GM19035 (cell line): Measurements from ENCODE around the gene C12orf42.
A peak's percentile ranks its signal among the peaks of the same experiment; 100 is the strongest.

Experiments used
- ATAC-seq: cut with Tn5 transposase; IDR thresholded peaks from one replicate; pipeline ENCODE4 v1.9.1; 2021; ENCODE audit not compliant: unreplicated experiment

The C12orf42 gene

DNA sequence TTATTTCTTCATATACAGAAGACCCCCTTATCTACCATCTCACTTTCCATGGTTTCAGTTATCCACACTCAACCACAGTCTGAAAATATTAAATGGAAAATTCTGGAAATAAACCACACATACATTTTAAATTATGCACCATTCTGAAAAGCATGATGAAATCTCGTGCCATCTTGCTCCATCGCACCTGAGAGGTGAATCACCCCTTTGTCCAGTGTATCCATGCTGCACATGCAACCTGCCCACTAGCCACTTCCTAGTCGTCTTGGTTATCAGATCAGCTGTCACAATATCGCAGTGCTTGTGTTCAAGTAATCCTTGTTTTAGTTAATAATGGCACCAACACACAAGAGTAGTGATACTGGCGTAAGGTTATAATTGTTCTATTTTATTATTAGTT, 145.7 kb downstream of the C12orf42 start:
- ATAC-seq: no peak

DNA sequence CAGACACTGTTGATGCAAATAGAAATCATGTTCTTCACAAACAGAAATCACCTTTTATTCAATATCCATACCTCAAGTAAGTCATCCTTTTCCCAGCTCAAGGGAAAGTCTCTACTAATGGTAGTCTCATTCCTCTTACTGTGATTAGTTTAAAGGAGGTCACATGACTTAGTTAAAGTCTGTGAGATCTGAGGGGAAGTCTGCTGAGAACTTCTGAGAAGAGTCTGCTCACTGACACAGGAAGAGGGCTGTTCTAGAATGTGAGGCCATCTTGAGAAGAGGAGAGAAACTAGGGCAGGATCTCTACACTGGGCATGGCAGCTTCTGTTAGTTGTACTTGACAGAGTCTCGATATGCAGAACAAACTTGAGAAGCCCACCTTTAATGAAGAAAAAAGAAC, 146.8 kb downstream of the C12orf42 start:
- no peak for ATAC-seq

DNA sequence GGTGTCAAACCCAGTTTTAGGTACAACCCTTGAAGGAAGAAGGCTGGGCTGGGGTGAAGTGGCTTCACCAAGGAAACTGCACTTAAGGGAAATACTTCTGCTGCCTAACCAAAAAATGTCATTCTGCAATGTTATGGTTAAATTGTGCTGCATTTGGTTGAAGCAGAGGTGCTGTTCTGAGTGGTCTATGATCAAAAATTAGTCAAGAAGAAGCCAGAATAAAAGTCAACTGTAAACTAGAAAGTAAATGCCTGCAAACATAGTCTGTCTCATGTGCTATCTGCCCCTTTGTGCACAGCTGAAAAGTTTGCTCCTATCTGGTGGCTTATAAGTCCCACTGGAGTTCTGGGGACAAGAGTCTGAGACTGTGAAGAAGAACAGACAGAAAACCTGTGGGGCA, 158.8 kb downstream of the C12orf42 start:
- ATAC-seq: no peak

DNA sequence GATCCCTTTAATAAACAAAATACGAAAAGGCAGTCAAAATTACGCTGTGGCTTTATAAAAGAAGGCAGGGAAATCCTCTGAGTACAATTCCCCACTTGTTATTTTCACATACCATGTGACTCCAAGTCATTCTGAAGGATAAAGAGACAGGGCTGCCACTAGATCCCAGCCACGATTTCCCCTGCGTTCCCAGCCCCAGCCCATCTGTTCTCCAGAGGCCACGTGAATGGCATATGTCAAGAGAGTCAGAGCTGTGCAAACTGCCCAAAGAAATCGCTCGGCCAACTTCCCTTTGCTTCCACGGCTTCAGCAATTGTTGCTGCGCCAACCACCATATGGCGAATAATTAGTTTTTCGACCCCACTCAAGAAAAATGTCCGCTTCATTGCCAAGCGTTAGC, 161.3 kb downstream of the C12orf42 start:
- ATAC-seq: no peak

DNA sequence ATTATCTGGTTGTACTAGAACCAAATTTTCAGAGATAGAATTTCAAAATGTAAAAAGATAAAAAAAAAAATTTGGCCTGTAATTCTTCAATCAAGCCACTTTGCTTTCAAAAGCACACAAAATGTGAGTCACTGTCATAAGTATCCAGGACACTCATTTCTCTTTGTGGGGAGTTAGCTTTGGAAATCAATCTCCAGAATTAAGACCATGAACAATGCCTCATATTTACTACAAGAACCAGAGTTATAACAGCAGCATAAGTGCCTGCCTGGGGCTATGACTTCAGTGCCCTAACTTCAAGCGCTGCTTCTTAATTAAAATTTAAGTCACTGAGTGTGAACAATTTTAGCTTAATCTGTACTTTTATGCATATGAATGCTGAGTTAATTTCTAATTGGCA, 162.1 kb downstream of the C12orf42 start:
- no peak for ATAC-seq

DNA sequence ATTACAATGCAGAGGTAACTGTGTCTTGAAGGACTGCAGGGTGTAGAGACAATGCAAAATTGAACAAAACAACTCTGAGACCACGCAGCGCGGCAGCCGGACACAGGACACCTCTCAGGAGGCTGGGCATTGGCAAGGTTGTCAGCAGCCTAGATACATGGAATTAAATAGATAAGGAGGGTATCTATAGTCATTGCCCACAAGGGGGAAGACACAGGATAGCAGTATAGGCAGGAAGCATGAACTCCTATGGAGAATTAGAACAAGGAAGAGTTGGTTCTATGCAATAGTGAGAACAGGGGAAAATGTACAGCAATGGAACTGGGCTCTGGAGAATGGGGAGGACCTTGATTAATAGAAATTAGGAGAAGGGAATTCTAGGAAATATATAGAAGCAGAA, 164.1 kb downstream of the C12orf42 start:
- no peak for ATAC-seq

DNA sequence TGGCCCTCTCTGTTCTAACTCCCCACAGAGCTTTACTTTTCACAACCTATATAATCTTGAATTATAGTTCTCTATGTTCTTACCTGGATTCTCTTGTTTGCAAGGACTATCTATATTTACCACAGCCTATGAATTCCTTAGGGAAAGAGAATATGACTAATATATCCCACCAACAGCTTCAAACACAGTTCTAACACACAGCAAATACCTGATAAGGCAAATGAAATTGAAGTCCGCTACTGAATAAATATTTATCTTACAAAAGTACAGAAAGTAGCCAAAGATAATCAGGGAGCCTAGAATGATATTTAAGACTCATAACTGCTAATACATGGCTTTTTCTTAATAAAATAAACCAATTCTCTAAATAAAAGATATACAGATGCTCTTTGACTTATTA, 165.1 kb downstream of the C12orf42 start:
- no peak for ATAC-seq

DNA sequence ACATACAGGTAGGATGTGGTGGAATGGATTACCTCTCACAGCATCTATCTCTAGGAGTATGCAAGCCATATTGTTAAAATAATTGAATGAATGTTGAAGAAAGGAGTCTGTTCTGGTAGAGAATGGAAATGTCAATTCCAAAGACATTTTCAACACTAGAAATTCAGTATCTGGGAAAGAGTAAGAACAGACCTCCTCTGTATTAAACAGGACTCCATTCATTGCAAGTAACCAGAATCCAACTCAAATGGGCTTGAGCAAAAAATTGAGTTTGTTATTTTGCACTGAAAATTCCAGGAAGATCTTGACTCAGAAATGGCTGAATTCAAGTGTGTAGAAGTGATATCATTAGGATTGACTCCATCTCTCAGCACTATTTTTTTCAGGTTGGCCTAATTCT, 168.1 kb downstream of the C12orf42 start:
- no peak for ATAC-seq

DNA sequence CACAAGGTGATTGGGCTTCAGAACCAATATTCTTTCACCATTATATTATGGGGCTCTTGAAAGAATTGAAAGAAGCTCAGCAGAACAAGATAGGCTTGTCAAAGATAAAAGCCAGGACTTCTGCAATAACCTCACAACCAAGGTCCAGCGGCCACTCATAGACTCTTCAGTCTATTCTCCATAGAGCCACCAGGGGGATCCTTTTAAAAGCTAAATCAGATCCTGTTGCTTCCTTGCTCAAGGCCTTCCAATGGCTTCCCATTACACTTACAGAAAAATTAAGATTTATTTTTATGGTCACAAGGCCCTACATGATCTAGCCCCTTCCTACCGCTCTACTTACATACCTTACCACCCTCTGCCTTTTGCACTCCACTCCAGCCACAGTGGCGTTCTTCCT, 169.6 kb downstream of the C12orf42 start:
- ATAC-seq: no peak

DNA sequence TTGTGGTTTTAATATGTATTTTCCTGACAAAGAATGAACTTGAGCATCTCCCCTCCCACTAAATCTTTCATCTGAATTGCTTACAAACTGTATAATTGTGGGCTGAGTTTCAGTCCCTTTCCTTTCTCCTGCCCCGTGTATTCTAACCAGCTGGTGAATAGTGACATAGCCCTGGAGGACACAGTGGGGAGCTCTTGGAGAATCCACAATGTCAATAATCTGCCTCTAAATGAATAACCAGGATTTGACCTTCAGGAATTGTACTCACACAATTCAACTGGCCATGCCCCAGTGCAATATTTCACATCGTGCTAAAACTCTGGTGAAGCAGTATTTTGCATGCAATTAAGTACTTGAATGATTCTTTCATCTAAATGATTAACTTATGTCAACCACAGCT, 177.2 kb downstream of the C12orf42 start:
- no peak for ATAC-seq

DNA sequence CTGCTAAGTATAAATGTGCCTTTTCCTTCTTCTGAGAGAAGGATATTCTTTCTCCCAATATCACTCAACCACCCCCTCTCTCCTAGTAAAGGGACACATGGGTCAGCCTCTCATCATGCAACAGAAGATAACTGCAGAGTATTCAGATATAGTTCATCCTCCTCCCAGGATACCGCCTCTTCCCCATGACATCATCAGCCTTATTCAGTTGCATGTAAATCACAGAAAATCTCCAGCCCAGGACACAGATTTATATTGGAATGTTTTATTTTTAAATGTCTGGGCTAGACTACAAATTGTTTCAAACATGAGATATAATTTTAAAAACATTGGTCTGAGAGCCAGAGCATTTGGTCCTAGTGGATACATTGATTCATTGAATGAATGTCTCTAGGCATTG, 178.5 kb downstream of the C12orf42 start:
- ATAC-seq: no peak

DNA sequence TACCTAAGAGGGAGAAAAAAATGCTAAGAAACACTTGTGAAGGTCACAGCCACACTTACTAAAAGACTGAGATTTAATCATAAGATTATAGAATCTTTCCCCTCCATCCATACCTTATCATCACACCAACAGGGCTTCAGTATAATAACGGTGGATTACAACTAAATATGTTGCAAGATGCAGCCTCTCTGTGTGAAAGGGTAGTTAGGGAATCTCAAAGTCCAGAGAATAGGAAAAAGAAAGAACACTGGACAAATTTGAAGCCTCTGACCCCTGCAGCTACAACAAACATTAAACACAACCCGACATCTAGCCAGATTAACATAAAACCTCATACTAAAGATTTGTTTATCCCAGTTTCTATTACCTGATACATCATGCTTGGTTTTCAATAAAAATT, 181.0 kb downstream of the C12orf42 start:
- ATAC-seq: no peak

DNA sequence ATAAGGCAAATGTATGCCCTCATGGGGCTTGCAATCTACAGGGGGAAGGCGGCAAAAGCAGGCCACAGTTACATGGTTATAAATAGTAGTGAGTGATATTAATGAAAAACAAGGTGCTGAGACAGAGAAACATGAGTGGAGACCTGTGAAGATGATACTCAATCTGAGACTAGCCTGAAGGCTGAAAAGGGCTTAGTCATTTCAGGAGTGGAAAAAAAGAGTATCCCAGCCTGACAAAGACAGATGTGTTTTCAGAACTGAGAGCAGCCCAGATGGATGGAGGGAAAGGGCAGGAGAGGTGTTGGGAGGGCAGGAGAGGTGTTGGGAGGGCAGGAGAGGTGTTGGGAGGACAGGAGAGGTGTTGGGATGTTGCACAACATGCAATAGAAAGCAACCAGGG, 181.9 kb downstream of the C12orf42 start:
- ATAC-seq: no peak

DNA sequence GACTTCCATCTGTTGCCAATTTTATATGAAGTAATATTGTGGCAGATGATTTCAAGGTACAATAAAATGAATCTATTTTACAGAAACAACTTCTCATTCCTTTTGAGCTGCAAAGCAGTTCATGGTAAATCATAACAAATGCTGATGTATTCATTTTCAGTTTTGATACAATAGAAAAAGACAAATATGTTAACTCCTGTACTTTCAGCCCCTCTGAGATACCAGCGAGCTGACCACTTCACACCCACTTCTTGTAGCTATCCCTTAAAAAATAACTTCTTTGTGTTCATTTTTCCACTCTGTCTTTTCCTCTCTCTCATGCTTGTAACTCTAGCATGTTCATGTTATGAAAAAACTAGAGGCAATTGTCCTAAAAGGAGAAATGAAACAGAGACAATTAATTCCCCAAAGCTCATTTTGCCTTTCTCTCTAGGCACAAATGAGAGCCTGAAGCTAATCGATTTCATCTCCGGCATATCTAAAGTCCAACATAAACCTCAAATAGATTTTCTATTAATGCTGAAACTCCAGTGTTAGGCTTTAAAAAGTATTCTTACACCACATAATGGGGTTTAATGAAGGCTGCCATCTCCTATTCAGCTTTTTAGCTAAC, 182.9 kb downstream of the C12orf42 start:
- ATAC-seq: no peak

DNA sequence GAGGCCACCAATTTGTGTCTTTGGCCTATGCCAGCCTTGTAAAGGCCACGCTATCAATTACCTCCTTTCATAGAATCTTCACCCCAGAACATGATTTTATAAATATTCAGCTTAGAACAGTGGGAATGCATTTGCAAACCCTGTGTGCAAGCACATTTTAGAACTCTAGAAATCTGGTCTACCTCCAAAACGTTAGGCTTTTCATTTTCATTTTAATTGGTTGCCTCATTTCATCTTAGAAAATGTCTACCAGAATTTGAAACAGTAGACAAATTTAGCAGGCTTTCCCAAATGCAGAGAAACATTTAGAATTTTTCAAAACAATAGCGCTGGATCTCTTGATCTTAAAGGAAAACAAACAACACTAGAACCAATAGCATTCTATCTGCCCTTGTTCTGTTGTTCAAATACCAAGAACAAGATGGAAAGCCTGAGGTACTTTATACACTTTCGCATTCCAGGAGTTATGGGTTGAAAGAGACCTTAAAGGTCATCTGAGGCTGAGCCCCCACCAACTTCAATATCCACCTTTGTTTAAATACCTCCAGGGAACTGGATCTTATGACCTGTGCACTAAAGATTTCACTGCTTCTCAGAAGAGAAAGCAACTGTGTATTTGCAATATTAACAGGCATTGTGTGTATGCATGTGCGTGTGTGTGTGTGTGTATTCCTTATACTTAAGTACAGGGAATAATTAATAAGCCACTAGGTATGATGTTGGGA, 185.1 kb downstream of the C12orf42 start:
- no peak for ATAC-seq

DNA sequence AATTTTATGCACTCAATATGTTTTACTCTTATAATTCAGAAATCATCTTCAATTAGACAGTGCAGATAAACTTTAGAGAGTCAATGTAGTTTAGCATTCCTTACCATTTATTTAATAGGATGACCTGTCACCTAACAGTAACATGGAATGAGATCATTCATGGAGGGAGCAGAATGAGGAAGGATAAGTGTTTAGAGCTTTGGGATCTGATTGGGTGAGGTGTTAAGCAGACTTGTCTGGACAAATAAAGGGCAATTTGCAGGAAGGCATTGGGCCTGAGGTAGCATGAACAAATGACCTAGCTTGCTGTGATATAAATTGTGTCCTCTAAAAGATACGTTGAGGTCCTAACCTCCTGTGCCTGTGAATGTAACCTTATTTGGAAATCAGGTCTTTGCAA, 187.4 kb downstream of the C12orf42 start:
- ATAC-seq: no peak

DNA sequence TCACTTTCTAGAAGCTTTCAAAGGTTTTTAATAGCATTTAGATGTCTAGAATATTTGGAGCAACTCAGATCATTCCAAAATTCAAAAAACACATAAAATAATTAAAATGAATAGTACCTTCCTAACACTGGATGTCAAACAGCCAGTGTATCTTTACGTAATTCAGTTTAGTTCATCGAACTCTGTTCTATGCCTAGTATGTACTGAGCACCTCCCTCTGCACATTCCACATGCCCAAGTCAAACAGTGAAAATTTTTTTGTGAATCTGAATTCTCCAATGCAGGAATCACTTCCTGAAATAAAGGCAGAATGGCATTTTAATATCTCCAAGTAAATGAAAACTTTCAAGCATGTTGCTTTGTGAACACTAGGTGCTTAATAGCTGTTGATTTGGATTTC, 192.3 kb downstream of the C12orf42 start:
- no peak for ATAC-seq

DNA sequence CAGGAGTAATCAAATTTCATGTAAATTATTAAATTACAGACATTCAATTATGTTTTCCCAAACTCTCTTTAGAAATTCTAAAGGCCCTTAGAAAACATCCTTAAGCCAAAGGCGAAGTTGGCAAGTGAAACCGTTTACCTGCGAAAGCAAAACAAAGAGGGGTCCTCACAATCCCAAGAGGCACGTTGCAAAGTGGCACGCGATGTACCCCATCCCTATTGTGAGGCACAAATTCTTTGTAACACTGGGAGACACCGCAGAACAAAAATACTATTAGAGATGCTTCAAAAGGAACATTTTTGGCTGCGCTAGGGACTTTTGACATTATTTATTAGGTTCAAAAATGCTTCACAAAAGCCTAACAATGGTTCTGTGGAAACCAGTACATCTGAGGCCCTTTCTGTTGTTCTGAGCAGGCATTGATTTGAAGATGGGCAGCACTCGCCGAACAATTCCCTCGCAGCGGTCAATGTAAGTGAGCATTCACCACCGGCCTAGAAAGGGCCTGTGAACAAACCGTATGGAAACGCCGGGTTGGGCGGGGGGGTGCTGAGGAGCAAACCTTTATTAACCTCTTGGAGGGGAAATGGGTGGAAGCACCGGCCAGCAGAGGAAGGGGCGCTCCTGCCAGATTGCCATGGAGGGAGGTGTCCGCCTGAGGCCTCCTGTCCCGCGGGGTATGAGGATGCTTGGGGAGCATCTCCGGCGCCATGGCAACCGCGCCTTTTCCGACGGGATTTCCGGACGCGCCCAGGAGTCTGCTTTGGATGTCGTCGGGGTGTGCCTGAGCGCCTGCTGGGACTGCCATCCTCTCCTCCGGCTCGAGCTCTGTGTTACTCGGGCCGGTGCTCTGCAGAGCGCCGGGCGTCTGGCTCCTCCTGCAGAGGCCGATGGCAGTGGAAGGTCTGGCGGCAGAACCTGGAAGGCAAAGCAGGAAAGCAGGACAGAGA, 193.9 kb downstream of the C12orf42 start:
- no peak for ATAC-seq

DNA sequence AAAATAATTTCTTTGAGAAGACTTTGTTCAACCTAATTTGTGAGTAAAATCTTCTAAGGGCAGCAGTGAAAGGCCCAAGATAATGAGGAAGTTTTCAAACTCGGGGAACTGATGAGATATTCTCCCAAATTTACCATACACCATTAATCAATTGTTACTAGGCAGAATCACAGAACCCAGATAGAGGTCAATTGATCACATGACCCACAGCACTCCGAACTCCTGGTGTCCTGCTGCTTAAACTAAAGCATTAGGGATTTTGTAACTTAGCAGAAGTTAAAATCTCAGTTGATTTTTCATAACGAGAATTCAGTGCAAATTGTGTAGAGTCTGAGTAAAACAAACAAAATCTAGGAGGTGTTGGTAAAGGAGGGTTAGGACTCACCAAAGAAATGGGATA, 207.8 kb downstream of the C12orf42 start:
- ATAC-seq: no peak

DNA sequence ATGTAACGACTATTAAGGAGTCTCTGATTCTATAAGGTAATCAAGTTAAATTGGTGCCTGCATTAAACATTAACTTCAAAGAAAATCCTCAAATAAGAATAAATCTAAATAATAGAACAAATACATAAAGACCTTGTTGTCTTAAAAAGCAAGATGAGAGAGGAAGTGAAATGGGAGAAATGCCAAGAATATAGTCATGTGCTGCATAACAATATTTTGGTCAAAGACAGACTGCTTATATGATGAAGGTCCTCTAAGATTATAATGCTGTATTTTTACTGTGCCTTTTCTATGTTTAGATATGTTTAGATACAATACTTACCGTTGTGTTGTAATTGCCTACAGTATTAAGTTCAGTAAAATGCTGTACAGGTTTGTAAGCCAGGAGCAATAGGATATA, 213.6 kb downstream of the C12orf42 start:
- no peak for ATAC-seq

DNA sequence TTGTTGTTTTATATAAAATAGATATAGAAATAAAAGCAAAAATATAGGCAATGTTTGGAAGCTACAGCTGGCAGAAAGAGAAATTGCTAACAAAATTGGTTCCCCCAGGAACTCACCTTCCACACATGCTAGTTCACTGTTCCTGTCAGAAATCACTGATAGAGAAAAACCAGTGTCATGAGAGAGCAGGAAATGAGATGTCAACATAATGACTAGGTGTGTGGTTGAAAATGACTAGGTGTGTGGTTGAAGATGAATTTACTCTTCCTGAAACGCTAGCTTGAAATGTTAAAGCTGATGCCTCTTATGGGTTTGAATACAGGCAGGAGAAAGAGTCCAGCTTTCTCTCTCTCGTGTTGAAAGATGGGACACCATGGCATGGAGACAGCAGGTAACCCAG, 216.3 kb downstream of the C12orf42 start:
- ATAC-seq: peak; percentile 94

DNA sequence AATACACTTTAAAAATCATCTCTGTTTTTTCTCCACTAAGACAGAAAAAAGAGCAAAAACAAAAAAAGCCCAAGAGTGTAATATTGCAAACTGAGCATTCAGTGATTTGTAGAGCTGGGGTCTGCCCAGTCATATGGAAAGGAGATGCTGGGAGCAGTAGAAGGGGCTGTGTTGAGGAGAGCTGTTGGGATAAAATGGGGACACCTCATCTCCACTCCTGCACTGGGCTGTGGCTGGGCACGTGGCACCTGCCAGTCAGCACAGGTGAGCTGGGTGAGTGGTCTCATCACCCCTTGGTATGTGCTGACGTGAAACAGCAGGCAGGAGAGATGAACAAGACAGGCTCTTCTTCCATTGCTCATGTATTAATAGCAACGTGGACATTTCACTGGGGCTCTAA, 217.4 kb downstream of the C12orf42 start:
- ATAC-seq: no peak
